ENCODE results near the gene GALNT12. TPM values are rescaled to one million over a fixed set of nuclear protein-coding genes. Genes with fewer than 3 reads are reported as not detected.

GALNT12 gene
- total RNA-seq, 1 donor from 2014 or later, result 46.5 TPM

DNA sequence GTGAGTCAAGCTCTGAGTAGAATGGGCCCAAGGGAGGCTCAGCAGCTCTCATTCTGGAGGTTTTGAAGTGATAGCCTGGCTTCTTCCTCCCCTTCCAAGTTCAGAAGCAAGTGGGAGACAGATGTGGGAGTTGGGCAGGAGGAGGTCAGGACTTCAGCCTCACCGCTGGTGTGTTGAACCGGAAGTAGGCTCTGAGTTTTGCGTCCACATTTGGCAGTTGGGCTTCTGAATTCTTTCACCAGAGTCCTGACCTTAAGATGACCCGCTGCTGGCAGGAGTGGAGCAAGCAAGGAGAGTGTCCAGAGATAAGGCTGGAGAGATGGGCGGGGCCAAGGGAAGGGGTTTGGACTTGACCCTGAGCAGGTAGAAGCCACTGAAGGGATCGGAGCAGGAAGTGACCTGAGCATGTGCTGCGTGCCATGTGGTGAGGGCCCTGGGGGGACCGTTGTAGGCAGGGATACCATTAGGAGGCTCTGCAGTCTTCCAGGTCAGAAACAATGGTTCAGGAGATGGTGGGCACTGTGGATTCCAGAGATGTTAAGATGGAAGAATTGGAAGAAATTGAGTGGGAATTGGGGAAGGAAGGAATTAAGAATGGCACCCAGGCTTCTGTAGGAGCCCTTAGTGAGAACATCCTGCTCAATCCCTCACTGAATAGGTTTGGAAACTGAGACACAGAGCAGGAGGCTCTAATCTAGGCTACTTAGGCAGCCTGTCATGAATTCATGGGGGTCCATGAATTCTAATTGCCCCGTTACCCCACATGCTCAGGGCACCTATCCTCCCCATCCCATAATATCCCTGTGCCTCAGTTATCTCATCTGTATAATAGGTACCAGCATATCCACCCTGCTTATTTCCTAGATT is 25.9 kb downstream of the GALNT12 start:
- no peak overlapping the region for H3K4me2 ChIP-seq
- Mint-ChIP-seq H3K27ac (no peak overlapping the region), H3K9me3 (no peaks in the 10 kb centered on the region), H3K4me1 (peaks cover under 1% of the 10 kb centered on the region), H3K36me3 (peaks cover 28% of the 10 kb centered on the region), H3K27me3 (ENCODE audit: insufficient read depth, low read depth) (no peaks in the 10 kb centered on the region), H3K4me3 (no peak overlapping the region)
- no peaks in the 10 kb centered on the region for H3K4me1 ChIP-seq
- no peaks in the 10 kb centered on the region for H3K9me3 ChIP-seq (ENCODE audit: low read depth)
- H3F3A ChIP-seq (ENCODE audit: low read depth), result no peaks in the 10 kb centered on the region
- no peak for DNase-seq (ENCODE audit: low spot score)
- TF ChIP-seq, protein P1, sequence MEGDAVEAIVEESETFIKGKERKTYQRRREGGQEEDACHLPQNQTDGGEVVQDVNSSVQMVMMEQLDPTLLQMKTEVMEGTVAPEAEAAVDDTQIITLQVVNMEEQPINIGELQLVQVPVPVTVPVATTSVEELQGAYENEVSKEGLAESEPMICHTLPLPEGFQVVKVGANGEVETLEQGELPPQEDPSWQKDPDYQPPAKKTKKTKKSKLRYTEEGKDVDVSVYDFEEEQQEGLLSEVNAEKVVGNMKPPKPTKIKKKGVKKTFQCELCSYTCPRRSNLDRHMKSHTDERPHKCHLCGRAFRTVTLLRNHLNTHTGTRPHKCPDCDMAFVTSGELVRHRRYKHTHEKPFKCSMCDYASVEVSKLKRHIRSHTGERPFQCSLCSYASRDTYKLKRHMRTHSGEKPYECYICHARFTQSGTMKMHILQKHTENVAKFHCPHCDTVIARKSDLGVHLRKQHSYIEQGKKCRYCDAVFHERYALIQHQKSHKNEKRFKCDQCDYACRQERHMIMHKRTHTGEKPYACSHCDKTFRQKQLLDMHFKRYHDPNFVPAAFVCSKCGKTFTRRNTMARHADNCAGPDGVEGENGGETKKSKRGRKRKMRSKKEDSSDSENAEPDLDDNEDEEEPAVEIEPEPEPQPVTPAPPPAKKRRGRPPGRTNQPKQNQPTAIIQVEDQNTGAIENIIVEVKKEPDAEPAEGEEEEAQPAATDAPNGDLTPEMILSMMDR (IDR thresholded peaks at IDR 0.05), result no peak
- TF ChIP-seq EZH2phosphoT487 (IDR thresholded peaks at IDR 0.05) (no peak), EZH2 (IDR thresholded peaks at IDR 0.05) (no peak)
- no peak overlapping the region for H3K9ac ChIP-seq
- H3K36me3 ChIP-seq, result no peaks in the 10 kb centered on the region
- H3K27ac ChIP-seq, result no peak overlapping the region
- no peaks in the 10 kb centered on the region for H3K27me3 ChIP-seq
- H2AFZ ChIP-seq (replicated peaks), result no peak overlapping the region
- no peak overlapping the region for H3K4me3 ChIP-seq
- H3K79me2 ChIP-seq (ENCODE audit: low read depth), result no peaks in the 10 kb centered on the region
- H4K20me1 ChIP-seq (ENCODE audit: low read depth), result no peaks in the 10 kb centered on the region

DNA sequence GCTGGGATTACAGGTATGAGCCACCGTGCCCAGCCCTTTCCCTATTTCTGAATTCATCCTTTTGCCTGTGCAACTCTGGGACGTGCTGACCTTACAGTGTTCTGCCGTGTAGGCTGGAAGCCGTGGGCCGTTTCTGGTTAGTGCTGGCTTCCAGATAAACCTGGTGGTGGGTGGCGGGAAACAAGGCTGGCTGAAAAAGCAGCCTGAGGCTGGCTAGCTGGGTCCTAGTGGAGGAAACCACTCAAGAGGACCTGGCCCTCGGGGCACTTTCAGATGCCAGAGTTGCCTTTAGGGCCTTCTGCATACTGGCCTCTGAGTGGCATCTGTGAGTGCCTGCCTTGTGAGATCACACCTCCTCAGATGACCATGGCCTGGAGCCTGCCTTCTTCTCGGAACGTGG is 26.9 kb downstream of the GALNT12 start:
- no peaks in the 10 kb centered on the region for H3K36me3 ChIP-seq
- no peak for TF ChIP-seq EZH2phosphoT487 (IDR thresholded peaks at IDR 0.05)
- TF ChIP-seq EZH2 (IDR thresholded peaks at IDR 0.05), result no peak
- TF ChIP-seq, protein P1 (IDR thresholded peaks at IDR 0.05), result no peak
- no peak overlapping the region for H3K4me3 ChIP-seq
- H3K79me2 ChIP-seq (ENCODE audit: low read depth), result no peaks in the 10 kb centered on the region
- no peaks in the 10 kb centered on the region for H3K9me3 Mint-ChIP-seq
- H2AFZ ChIP-seq (replicated peaks), result no peak overlapping the region
- H3K4me2 ChIP-seq, result no peak overlapping the region
- H3K36me3 Mint-ChIP-seq, result peaks cover 31% of the 10 kb centered on the region
- H3K9ac ChIP-seq, result no peak overlapping the region
- H3K27me3 Mint-ChIP-seq (ENCODE audit: insufficient read depth, low read depth), result no peaks in the 10 kb centered on the region
- no peaks in the 10 kb centered on the region for H3K27me3 ChIP-seq
- no peaks in the 10 kb centered on the region for H3K4me1 ChIP-seq
- no peak overlapping the region for H3K27ac Mint-ChIP-seq
- no peak for DNase-seq (ENCODE audit: low spot score)
- H3K27ac ChIP-seq, result no peak overlapping the region
- H3K4me3 Mint-ChIP-seq, result no peak overlapping the region
- no peaks in the 10 kb centered on the region for H3F3A ChIP-seq (ENCODE audit: low read depth)
- H3K4me1 Mint-ChIP-seq, result no peaks in the 10 kb centered on the region
- H4K20me1 ChIP-seq (ENCODE audit: low read depth), result no peaks in the 10 kb centered on the region
- no peaks in the 10 kb centered on the region for H3K9me3 ChIP-seq (ENCODE audit: low read depth)

DNA sequence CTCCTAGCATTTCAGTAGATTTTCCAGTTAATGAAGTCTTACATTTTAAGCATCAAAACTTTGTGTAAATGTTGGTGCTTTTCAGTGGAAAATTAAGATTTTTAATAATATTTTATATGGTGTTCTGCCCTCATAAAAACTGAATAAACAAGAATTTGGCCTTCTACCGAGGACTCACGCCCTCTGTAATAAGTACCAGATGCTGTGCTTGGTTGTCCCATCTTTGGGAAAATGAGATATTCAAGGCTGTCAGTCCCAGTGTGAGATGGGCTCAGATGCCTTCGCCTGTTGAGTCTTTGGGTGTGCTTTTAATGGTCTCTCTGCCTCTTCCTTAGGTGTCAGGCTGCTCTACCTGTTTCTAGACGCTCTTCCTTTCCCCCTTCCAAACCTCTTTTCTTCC is 28.7 kb downstream of the GALNT12 start:
- no peak overlapping the region for H2AFZ ChIP-seq (replicated peaks)
- no peaks in the 10 kb centered on the region for H3F3A ChIP-seq (ENCODE audit: low read depth)
- H3K4me3 Mint-ChIP-seq, result no peak overlapping the region
- H3K4me1 Mint-ChIP-seq, result no peaks in the 10 kb centered on the region
- no peaks in the 10 kb centered on the region for H4K20me1 ChIP-seq (ENCODE audit: low read depth)
- H3K4me2 ChIP-seq, result no peak overlapping the region
- H3K36me3 ChIP-seq, result no peaks in the 10 kb centered on the region
- peaks cover 33% of the 10 kb centered on the region for H3K36me3 Mint-ChIP-seq
- no peaks in the 10 kb centered on the region for H3K27me3 Mint-ChIP-seq (ENCODE audit: insufficient read depth, low read depth)
- no peak overlapping the region for H3K9ac ChIP-seq
- DNase-seq (ENCODE audit: low spot score), result no peak
- no peaks in the 10 kb centered on the region for H3K79me2 ChIP-seq (ENCODE audit: low read depth)
- H3K4me3 ChIP-seq, result no peak overlapping the region
- H3K27me3 ChIP-seq, result no peaks in the 10 kb centered on the region
- no peaks in the 10 kb centered on the region for H3K4me1 ChIP-seq
- H3K27ac ChIP-seq, result no peak overlapping the region
- no peaks in the 10 kb centered on the region for H3K9me3 Mint-ChIP-seq
- TF ChIP-seq, protein P1 (IDR thresholded peaks at IDR 0.05), result no peak
- no peak for TF ChIP-seq EZH2 (IDR thresholded peaks at IDR 0.05)
- no peak for TF ChIP-seq EZH2phosphoT487 (IDR thresholded peaks at IDR 0.05)
- H3K9me3 ChIP-seq (ENCODE audit: low read depth), result no peaks in the 10 kb centered on the region
- no peak overlapping the region for H3K27ac Mint-ChIP-seq

Data from neural progenitor cell (in vitro differentiated cells).